Neural progenitor cell (in vitro differentiated cells): Measurements from ENCODE around the gene HOXB9.
A peak's percentile ranks its signal among the peaks of the same experiment; 100 is the strongest.

Experiments
- CTCF ChIP-seq: fragments of 200-600 bp; sonication (generic); IDR thresholded peaks from 2 replicates; pipeline ENCODE4 v1.5.1; 2017; ENCODE audit warnings: antibody characterized with exemption, mild to moderate bottlenecking
- EZH2 ChIP-seq: fragments of 200-600 bp; sonication (generic); IDR thresholded peaks from 2 replicates; pipeline ENCODE4 v1.6.1; 2017; ENCODE audit warnings: antibody characterized with exemption, mild to moderate bottlenecking, moderate library complexity

GRCh38 chr17:48663134-48663924 lies 37.2 kb upstream of the HOXB9 start:
- TF ChIP-seq EZH2 (no peak), CTCF (peak; percentile 20)
